ENCODE measurements around the gene CARMIL1. TPM values are rescaled to one million over a fixed set of nuclear protein-coding genes. Genes with fewer than 3 reads are reported as not detected.

The CARMIL1 gene
- total and polyA plus RNA-seq, 4 donors: 22.3 to 33.9 (median 31.6) TPM

DNA sequence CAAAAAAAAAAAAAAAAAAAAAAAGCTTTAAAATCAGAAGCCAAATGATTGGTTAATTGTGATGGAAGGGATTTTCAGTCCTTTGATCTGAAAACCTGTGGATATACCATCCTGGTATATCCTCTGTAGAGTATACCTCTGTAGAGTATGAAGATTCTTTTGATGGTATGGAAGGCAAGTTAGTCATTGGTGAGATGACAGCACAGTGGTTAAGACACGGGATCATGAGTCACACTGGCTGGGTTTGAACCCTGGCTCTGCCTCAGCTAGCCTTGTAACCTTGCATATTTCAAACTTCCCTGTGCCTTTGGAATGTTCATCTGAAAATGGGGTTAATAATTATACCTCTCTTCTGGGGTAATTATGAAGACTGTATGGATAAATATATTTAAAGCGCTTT, 179.3 kb downstream of the CARMIL1 start:
- no peaks in the 10 kb centered on the region for H3K9me3 ChIP-seq (ENCODE audit: control insufficient read depth, low read length)
- ATAC-seq (ENCODE audit: low FRiP score): no peak
- peaks cover 0 to 15% of the 10 kb centered on the region in 2 donors for H3K4me1 ChIP-seq (ENCODE audit: control insufficient read depth in 1 of 2, insufficient read depth in 2 of 2, low read length in 2 of 2)
- intact Hi-C loops (cut with DNase I): no loop called here
- no peak overlapping the region for H3K4me3 ChIP-seq (ENCODE audit: low read length in 2 of 2)
- 75 to 82% methylated on average over 2 of the region's 2 CpGs for WGBS, 2 donors
- H3K36me3 ChIP-seq (ENCODE audit: control insufficient read depth in 1 of 2, insufficient read depth in 2 of 2, low read length in 1 of 2): peaks cover 0 to 2% of the 10 kb centered on the region in 2 donors
- no peak for DNase-seq
- no peak overlapping the region for H3K27ac ChIP-seq (ENCODE audit: low read depth in 1 of 2, low read length in 2 of 2)
- no peaks in the 10 kb centered on the region for H3K27me3 ChIP-seq (ENCODE audit: control insufficient read depth in 1 of 2, insufficient read depth in 2 of 2, low read length in 1 of 2)

DNA sequence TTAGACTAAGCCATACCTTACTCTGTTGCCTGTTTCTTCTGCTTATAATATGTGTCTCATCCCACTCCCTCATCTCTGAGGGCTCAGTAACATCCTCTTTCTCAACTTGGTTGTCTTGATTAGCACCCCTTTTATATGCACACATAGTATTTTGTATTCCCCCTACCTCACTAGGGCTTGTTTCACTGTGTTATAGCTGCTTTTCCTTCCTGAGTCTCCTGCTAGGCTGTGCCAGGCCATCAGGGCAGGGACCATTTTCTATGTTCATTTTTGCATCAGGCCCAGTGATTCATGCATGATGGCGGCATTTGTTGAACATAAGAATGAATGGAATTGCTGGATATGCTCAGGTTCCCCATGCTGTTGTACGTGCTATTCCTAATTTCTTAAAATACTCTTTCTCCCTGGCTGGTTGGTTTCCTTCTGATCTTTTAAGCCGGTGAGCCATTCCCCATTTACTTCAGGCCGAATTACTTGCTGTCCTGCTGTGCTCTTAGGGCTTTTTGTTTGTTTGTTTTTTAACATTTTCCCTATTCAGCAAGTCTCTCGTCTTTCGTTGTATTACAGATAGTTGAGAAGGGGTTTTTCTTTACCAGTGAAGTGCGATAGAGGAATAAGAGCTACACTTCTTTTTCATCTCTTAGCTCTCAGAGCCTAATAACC, 183.2 kb downstream of the CARMIL1 start:
- intact Hi-C loops (cut with DNase I): no loop called here

DNA sequence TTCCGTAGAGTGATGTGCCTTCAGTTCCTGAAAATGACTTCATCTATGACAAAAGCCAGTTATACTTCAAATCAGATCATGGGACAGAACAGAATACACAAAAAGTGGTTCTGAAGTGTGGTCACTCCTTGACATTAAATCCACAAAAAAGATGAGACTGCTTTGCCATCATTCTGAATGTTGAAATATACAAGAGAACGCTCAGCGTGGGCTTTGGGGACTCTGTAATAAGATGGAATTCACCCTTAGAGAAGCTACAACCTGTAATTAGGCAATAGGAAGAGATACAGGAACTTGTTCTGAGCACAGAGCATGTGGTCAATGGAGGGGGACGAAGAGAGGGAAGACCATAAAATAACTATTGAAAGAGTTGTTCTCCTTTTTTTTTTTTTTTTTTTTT, 184.3 kb downstream of the CARMIL1 start:
- no peak for ATAC-seq (ENCODE audit: low FRiP score)
- Histone ChIP-seq H3K4me3 (ENCODE audit: low read length in 2 of 2) (no peak overlapping the region), H3K27ac (ENCODE audit: low read depth in 1 of 2, low read length in 2 of 2) (no peak overlapping the region), H3K4me1 (ENCODE audit: control insufficient read depth in 1 of 2, insufficient read depth in 2 of 2, low read length in 2 of 2) (peaks cover 0 to 3% of the 10 kb centered on the region in 2 donors), H3K36me3 (ENCODE audit: control insufficient read depth in 1 of 2, insufficient read depth in 2 of 2, low read length in 1 of 2) (peaks cover 0 to 2% of the 10 kb centered on the region in 2 donors), H3K9me3 (ENCODE audit: control insufficient read depth, low read length) (no peaks in the 10 kb centered on the region), H3K27me3 (ENCODE audit: control insufficient read depth in 1 of 2, insufficient read depth in 2 of 2, low read length in 1 of 2) (no peaks in the 10 kb centered on the region)
- 96 to 97% methylated on average over 4 of the region's 4 CpGs for WGBS, 2 donors
- no peak for DNase-seq
- intact Hi-C loops (cut with DNase I): no loop called here

More for the DNA sequence above, 183.2 kb downstream of the CARMIL1 start:
- Histone ChIP-seq H3K36me3 (ENCODE audit: control insufficient read depth in 1 of 2, insufficient read depth in 2 of 2, low read length in 1 of 2) (peaks cover 0 to 2% of the 10 kb centered on the region in 2 donors), H3K27me3 (ENCODE audit: control insufficient read depth in 1 of 2, insufficient read depth in 2 of 2, low read length in 1 of 2) (no peaks in the 10 kb centered on the region), H3K27ac (ENCODE audit: low read depth in 1 of 2, low read length in 2 of 2) (no peak overlapping the region), H3K4me1 (ENCODE audit: control insufficient read depth in 1 of 2, insufficient read depth in 2 of 2, low read length in 2 of 2) (peaks cover 0 to 3% of the 10 kb centered on the region in 2 donors), H3K9me3 (ENCODE audit: control insufficient read depth, low read length) (no peaks in the 10 kb centered on the region), H3K4me3 (ENCODE audit: low read length in 2 of 2) (no peak overlapping the region)
- no peak for DNase-seq
- 90 to 95% methylated on average over 7 of the region's 7 CpGs for WGBS, 2 donors
- ATAC-seq (ENCODE audit: low FRiP score): no peak

DNA sequence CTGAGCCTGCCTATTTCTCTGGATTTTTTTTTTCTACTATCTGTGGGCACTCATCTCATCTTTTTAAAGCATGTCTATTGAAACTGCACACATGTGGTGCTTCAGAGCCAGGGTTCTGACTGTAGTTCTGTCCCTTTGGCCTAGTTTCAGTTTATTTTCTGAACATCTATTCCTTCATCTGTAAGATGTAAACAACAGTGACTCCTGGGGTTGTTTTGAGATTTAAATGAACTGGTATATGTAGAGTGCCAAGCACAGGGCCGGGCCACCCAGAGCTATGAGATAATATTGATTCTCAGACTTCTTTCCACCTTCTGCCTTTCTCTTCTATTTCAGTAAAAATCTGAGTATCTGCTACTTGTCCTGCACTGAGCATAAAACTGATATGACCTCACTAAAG, 185.1 kb downstream of the CARMIL1 start:
- ATAC-seq (ENCODE audit: low FRiP score) (no peak), DNase-seq (no peak)
- peaks cover 0 to 5% of the 10 kb centered on the region in 2 donors for H3K4me1 ChIP-seq (ENCODE audit: control insufficient read depth in 1 of 2, insufficient read depth in 2 of 2, low read length in 2 of 2)
- intact Hi-C loops (cut with DNase I): no loop called here
- H3K4me3 ChIP-seq (ENCODE audit: low read length in 2 of 2): no peak overlapping the region
- peaks cover 0 to 2% of the 10 kb centered on the region in 2 donors for H3K36me3 ChIP-seq (ENCODE audit: control insufficient read depth in 1 of 2, insufficient read depth in 2 of 2, low read length in 1 of 2)
- H3K9me3 ChIP-seq (ENCODE audit: control insufficient read depth, low read length): no peaks in the 10 kb centered on the region
- no peak overlapping the region for H3K27ac ChIP-seq (ENCODE audit: low read depth in 1 of 2, low read length in 2 of 2)
- H3K27me3 ChIP-seq (ENCODE audit: control insufficient read depth in 1 of 2, insufficient read depth in 2 of 2, low read length in 1 of 2): no peaks in the 10 kb centered on the region
- WGBS, 2 donors: 89 to 92% methylated on average over 1 of the region's 1 CpG

DNA sequence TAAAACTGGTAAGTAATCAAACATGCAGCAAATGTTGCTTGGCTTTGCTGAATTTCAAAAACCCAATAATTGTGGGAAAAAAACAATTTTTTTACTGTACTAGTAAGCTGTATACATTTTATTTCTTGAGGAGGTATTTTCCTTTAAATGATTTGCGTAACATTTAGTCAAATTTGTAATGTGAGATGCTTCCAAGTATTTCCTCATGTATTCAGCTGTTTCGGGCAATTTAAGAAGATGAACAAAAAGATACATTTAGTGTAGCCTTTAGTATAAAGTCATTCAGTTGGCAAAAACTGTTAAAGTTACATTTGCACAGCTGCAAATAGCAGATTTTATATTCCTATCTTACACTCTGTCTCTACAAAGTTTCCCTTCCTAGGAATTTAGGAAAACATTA, 186.8 kb downstream of the CARMIL1 start:
- ATAC-seq (ENCODE audit: low FRiP score) (no peak), DNase-seq (no peak)
- intact Hi-C loops (cut with DNase I): no loop called here
- H3K4me3 ChIP-seq (ENCODE audit: low read length in 2 of 2): no peak overlapping the region
- peaks cover 0 to 2% of the 10 kb centered on the region in 2 donors for H3K4me1 ChIP-seq (ENCODE audit: control insufficient read depth in 1 of 2, insufficient read depth in 2 of 2, low read length in 2 of 2)
- H3K27ac ChIP-seq (ENCODE audit: low read depth in 1 of 2, low read length in 2 of 2): no peak overlapping the region
- H3K9me3 ChIP-seq (ENCODE audit: control insufficient read depth, low read length): no peaks in the 10 kb centered on the region
- H3K36me3 ChIP-seq (ENCODE audit: control insufficient read depth in 1 of 2, insufficient read depth in 2 of 2, low read length in 1 of 2): peaks cover 0 to 2% of the 10 kb centered on the region in 2 donors
- WGBS, 2 donors: 98% methylated on average over 2 of the region's 2 CpGs
- H3K27me3 ChIP-seq (ENCODE audit: control insufficient read depth in 1 of 2, insufficient read depth in 2 of 2, low read length in 1 of 2): no peaks in the 10 kb centered on the region

DNA sequence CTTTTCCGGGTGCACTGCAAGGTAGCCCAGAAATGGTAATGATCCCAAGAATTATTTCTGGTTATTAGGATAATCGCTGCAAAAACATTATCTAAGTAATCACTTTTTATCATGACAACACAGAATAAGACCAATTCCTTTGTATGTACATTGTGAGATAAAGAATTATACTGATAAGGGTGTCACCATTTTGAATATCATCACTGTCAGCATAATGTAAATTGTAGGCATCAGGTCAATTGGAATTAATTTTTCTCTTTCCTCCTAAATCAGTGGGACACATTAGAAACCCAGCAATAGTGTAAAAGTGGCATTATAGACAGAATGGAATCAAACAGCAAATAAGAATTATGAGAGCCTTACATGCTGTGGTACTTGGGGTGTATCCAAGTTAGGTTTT, 189.7 kb downstream of the CARMIL1 start:
- DNase-seq (no peak), ATAC-seq (ENCODE audit: low FRiP score) (no peak)
- peaks cover 0 to 2% of the 10 kb centered on the region in 2 donors for H3K36me3 ChIP-seq (ENCODE audit: control insufficient read depth in 1 of 2, insufficient read depth in 2 of 2, low read length in 1 of 2)
- no peak overlapping the region for H3K4me3 ChIP-seq (ENCODE audit: low read length in 2 of 2)
- H3K27me3 ChIP-seq (ENCODE audit: control insufficient read depth in 1 of 2, insufficient read depth in 2 of 2, low read length in 1 of 2): no peaks in the 10 kb centered on the region
- no peak overlapping the region for H3K27ac ChIP-seq (ENCODE audit: low read depth in 1 of 2, low read length in 2 of 2)
- peaks cover 0 to 2% of the 10 kb centered on the region in 2 donors for H3K4me1 ChIP-seq (ENCODE audit: control insufficient read depth in 1 of 2, insufficient read depth in 2 of 2, low read length in 2 of 2)
- intact Hi-C loops (cut with DNase I): no loop called here
- 46 to 58% methylated on average over 2 of the region's 2 CpGs for WGBS, 2 donors
- no peaks in the 10 kb centered on the region for H3K9me3 ChIP-seq (ENCODE audit: control insufficient read depth, low read length)

DNA sequence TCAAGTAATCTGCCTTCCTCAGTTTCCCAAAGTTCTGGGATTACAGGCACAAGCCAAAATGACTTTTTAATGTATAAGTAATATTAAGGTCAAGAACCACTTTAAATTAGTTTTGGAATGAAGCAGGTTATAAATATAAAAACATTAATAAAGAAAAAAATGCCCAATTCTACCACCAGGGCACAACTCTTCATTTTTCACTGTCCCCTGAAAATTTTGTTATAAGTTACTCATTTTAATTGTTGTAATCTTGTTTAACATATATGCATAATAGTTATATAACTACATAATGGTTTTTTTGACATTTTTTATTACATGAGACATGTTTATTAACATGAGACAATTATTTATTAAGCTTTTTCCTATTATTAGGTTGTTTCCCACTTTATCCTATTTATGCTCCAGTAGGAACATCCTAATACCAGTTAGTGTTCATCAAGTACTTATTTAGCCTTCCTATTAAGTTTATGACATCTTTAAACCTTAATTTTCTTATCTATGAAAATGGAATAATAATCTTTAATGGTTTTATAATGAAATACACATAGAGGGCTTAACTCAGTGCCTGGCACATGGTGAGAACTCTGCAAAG, 190.7 kb downstream of the CARMIL1 start:
- Histone ChIP-seq H3K4me1 (ENCODE audit: control insufficient read depth in 1 of 2, insufficient read depth in 2 of 2, low read length in 2 of 2) (peaks cover 0 to 2% of the 10 kb centered on the region in 2 donors), H3K9me3 (ENCODE audit: control insufficient read depth, low read length) (no peaks in the 10 kb centered on the region), H3K4me3 (ENCODE audit: low read length in 2 of 2) (no peak overlapping the region), H3K27ac (ENCODE audit: low read depth in 1 of 2, low read length in 2 of 2) (no peak overlapping the region), H3K36me3 (ENCODE audit: control insufficient read depth in 1 of 2, insufficient read depth in 2 of 2, low read length in 1 of 2) (peaks cover 0 to 2% of the 10 kb centered on the region in 2 donors), H3K27me3 (ENCODE audit: control insufficient read depth in 1 of 2, insufficient read depth in 2 of 2, low read length in 1 of 2) (no peaks in the 10 kb centered on the region)
- ATAC-seq (ENCODE audit: low FRiP score) (no peak), DNase-seq (no peak)
- intact Hi-C loops (cut with DNase I): no loop called here

DNA sequence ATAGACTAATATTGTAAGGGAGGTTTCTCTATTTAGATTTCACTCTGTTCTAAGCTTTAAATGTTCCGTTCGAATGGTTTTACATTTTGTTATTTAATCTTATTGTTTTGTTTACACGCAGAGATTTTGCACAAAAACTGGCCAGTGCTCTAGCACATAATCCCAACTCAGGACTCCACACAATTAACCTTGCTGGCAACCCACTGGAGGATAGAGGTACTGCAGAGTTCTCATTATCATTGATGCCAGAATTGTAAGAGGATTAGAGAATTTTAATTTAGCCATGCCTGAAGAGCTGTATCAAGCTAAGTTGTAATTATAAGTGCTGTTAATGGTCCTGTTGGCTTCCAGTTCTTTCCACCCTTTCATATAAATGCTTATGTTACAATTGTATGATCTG, 193.1 kb downstream of the CARMIL1 start:
- peaks cover 0 to 2% of the 10 kb centered on the region in 2 donors for H3K4me1 ChIP-seq (ENCODE audit: control insufficient read depth in 1 of 2, insufficient read depth in 2 of 2, low read length in 2 of 2)
- DNase-seq (no peak), ATAC-seq (ENCODE audit: low FRiP score) (no peak)
- H3K36me3 ChIP-seq (ENCODE audit: control insufficient read depth in 1 of 2, insufficient read depth in 2 of 2, low read length in 1 of 2): peaks cover 4 to 6% of the 10 kb centered on the region in 2 donors
- H3K27ac ChIP-seq (ENCODE audit: low read depth in 1 of 2, low read length in 2 of 2): no peak overlapping the region
- no peaks in the 10 kb centered on the region for H3K27me3 ChIP-seq (ENCODE audit: control insufficient read depth in 1 of 2, insufficient read depth in 2 of 2, low read length in 1 of 2)
- whole genome bisulfite sequencing, 2 donors: 94 to 97% methylated on average over 3 of the region's 3 CpGs
- intact Hi-C loops (cut with DNase I): no loop called here
- H3K4me3 ChIP-seq (ENCODE audit: low read length in 2 of 2): no peak overlapping the region
- no peaks in the 10 kb centered on the region for H3K9me3 ChIP-seq (ENCODE audit: control insufficient read depth, low read length)

DNA sequence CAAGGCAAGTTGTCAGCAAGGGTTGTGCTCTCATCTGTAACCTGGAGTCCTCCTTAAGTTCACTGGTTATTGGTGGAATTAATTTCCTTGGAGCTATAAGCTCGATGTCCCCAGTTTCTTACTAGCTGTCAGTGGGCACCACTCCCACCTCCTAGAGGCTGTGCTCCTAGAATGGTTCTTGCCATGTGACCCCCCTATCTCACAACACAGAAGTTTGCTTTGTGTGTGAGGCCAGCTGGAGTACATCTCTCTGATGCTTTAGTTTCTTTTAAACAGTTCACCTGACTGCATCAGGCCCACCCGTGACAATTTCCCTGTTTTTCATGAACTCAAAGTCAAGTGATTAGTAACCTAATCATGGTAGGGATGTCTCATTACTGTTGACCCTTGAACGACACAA, 193.7 kb downstream of the CARMIL1 start:
- ATAC-seq (ENCODE audit: low FRiP score): no peak
- no peaks in the 10 kb centered on the region for H3K27me3 ChIP-seq (ENCODE audit: control insufficient read depth in 1 of 2, insufficient read depth in 2 of 2, low read length in 1 of 2)
- intact Hi-C loops (cut with DNase I): no loop called here
- 86 to 88% methylated on average over 3 of the region's 3 CpGs for WGBS, 2 donors
- no peak overlapping the region for H3K27ac ChIP-seq (ENCODE audit: low read depth in 1 of 2, low read length in 2 of 2)
- no peak for DNase-seq
- peaks cover 4 to 6% of the 10 kb centered on the region in 2 donors for H3K36me3 ChIP-seq (ENCODE audit: control insufficient read depth in 1 of 2, insufficient read depth in 2 of 2, low read length in 1 of 2)
- H3K9me3 ChIP-seq (ENCODE audit: control insufficient read depth, low read length): no peaks in the 10 kb centered on the region
- H3K4me1 ChIP-seq (ENCODE audit: control insufficient read depth in 1 of 2, insufficient read depth in 2 of 2, low read length in 2 of 2): peaks cover 0 to 2% of the 10 kb centered on the region in 2 donors
- no peak overlapping the region for H3K4me3 ChIP-seq (ENCODE audit: low read length in 2 of 2)

All from aorta (tissue), 5 donors.